AG09319 (cell line): ENCODE data around the gene ZNF581.

Experiments used
- DNase-seq: peaks from one replicate; pipeline ENCODE4 v3.0.0-alpha.2; 2010; ENCODE audit warnings: low read depth; ENCODE audit errors: extremely low read depth
- TF ChIP-seq, protein P1 (sequence below): IDR thresholded peaks from 2 replicates; pipeline ENCODE4 v1.5.1; 2011; ENCODE audit warnings: low read depth, mild to moderate bottlenecking, inconsistent platforms, low read length, moderate library complexity

Gene ZNF581

DNA sequence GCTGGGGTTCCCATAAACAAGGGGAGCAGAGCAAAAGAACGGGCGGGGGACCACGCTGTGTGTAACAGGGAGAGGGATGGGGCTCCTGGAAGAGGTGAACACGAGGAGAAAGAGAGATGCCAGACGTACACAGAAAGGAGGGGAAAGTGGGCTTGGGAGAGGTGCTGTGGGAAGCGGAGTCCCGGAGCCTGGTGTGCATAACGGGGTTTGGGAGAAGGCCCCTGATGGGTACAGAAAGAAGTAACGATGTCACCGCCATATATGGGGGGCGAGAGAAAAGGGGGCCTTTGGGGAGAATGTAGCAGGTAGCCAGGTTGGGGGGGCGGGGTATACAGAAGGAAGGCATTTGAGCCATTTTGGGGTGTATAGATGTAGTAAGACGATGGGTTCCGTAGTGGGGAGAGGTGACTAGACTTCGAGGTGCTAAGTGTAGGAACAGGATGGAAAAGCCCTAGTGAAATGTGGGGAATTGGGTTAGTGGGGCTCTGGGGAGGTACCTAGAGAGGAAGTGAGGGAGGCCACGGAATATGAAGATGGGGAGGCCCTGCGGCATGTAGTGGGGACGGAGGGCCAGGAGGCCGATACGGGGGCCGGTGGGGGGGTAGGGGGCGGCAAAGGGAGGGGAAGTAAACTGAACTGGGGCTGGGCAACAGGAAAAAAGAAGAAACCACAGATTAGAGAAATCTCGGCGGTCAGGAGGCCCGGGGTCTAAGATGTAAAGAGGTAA lies 1.9 kb upstream of the ZNF581 start:
- DNase-seq = no peak
- TF ChIP-seq, protein P1, sequence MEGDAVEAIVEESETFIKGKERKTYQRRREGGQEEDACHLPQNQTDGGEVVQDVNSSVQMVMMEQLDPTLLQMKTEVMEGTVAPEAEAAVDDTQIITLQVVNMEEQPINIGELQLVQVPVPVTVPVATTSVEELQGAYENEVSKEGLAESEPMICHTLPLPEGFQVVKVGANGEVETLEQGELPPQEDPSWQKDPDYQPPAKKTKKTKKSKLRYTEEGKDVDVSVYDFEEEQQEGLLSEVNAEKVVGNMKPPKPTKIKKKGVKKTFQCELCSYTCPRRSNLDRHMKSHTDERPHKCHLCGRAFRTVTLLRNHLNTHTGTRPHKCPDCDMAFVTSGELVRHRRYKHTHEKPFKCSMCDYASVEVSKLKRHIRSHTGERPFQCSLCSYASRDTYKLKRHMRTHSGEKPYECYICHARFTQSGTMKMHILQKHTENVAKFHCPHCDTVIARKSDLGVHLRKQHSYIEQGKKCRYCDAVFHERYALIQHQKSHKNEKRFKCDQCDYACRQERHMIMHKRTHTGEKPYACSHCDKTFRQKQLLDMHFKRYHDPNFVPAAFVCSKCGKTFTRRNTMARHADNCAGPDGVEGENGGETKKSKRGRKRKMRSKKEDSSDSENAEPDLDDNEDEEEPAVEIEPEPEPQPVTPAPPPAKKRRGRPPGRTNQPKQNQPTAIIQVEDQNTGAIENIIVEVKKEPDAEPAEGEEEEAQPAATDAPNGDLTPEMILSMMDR = no peak

- no peak for DNase-seq
- TF ChIP-seq, protein P1 = no peak
Observed at GRCh38 chr19:55642153-55643002, 1.1 kb upstream of the ZNF581 start.

GRCh38 chr19:55643887-55644176 lies 383 bp downstream of the ZNF581 start:
- TF ChIP-seq, protein P1 = no peak
- no peak for DNase-seq

GRCh38 chr19:55644191-55644833 lies 863 bp downstream of the ZNF581 start:
- no peak for DNase-seq
- TF ChIP-seq, protein P1 = no peak

DNA sequence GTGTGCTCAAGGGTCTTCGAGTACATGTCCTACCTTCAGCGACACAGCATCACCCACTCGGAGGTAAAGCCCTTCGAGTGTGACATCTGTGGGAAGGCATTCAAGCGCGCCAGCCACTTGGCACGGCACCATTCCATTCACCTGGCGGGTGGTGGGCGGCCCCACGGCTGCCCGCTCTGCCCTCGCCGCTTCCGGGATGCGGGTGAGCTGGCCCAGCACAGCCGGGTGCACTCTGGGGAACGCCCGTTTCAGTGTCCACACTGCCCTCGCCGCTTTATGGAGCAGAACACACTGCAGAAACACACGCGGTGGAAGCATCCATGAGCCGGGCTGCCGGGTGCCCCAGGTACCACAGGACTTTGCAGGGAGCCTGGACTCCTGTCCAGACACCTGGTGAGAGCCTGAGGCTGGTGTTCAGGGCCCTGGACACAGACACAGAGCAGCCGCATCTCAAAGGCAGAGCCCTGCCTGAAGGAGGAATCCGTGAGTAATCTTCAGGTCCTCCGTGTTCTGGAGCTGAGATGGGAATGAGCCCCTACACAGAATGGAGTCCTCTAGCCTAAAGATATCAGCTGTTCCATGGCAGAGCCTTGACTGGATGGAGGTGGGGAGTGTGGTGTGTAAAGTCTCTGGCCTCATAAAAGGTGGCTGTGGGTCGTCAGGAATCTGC lies 1.5 kb downstream of the ZNF581 start:
- TF ChIP-seq, protein P1 = no peak
- DNase-seq = no peak

GRCh38 chr19:55645512-55645881 lies 2.0 kb downstream of the ZNF581 start:
- TF ChIP-seq, protein P1 = no peak
- no peak for DNase-seq
